SHP77 (cell line): ENCODE results near the gene CLDN4.
A peak's percentile ranks its signal among the peaks of the same experiment; 100 is the strongest.
"Not testable (repeated sequence)": the region's sequence is repeated elsewhere in the genome, so short reads cannot be mapped to it uniquely, and the experiment has no call there.

Experiments used
- DNase-seq, 2 experiments: peaks; one replicate each; lab custom pipeline; 2025; lab: John Stamatoyannopoulos, UW

CLDN4 gene

DNA sequence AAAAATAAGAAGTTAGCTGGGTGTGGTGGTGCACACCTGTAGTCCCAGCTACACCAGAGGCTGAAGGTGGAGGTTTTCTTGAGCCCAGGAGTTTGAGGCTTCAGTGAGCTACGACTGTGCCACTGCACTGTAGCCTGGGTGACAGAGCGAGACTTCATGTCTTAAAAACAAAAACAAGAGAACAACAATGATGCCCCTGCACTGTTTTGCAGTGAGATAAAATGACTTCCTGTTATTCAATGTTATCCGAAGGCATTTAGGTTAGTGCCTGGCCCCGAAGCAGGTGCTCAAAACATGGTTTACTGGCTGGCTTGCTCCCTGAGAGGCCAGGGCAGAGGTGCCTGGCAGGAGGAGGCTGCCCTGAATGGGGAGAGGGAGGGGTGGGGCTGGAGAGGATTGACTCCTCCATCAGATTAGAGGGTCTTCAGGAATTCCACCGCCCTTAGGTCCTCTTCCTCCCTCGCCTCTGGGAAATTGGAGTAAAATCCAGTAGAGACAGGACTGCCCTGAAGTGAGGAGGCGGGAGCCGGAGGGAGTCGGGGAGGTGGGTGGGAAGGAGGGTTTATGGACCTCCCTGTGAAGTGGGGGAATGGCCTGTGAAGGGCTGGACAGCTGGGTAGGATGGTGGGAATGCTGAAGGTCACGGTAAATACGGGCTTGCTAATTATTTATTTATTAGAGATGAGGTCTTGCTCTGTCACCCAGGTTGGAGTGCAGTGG is 6.8 kb upstream of the CLDN4 start:
- no peak for DNase-seq

DNA sequence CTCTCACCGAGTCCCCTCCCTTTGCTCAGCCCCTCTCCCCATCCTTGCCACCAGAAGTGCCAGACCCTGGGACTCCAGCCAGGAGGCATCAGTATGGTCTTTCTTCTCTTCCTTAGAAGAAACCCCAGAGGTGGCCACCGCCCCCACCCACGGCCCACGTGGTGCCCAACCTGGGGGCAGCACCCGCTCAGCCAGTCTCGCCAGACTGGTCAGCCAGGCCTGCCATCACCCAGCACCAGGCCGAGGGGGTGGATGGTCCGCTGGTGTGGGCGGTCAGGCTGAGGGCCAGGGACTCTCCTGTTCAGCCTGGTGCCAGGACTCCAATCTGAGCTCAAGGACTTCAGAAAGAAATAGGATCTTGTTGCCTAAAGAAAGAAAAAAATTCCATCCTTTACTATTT is 5.8 kb upstream of the CLDN4 start:
- no peak for DNase-seq

DNA sequence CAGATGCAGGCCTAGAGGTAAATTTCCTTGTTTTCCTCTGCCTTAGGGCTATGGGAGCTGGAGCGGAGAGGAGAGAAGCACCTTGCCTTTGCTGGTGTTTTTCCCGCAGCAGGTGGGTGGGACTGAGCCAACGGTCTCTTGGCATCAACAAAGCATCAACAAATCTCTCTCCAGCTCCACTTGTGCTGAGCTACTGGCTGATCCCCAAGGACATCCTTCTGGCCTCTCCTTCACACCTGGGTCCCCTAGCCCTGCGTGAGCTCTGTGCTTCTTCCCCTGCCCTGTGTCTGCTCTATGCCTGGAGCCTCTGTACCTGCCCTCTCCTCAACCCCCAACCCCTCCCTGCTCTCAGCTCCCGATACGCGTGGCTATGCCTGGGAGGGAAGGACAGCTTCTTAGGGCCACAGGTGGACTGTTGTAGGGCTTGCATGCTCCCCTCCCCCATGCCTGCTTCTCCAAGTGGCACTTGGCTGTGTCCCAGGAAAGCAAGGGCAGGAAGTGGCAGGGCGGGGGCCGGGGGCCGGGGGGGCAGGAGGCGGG is 3.2 kb upstream of the CLDN4 start:
- DNase-seq = peak; percentile 91 to 92

DNA sequence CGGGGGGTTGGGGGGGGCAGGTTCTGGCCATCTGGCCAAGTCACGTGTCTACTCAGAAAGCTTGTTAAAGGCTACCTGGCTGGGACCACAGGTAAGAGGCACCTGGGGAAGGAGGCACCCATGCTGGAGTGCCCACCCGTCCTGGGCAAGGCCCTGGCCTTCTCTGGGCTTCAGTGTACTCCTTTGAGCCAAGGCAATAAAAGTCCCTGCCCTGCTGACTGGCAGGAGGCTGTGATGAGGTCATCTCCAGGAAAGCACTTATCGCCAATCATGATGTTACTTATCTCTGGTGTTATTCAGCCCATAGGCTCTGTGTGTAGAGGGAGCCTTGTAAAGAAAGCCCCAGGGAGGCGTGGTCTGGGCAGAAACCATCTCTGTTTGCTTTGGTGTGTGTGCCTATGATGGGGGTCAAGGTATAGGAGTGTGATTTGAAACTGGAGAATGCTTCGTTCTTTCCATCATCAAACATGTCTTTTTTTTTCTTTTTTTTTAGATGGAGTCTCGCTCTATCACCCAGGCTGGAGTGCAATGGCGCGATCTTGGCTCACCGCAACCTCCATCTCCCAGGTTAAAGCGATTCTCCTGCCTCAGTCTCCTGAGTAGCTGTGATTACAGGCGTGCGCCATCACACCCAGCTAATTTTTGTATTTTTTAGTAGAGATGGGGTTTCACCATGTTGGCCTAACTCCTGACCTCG is 2.5 kb upstream of the CLDN4 start:
- DNase-seq = peak; percentile 88 to 92

GRCh38 chr7:73828972-73829371 is 1.8 kb upstream of the CLDN4 start:
- DNase-seq = no peak

- no peak for DNase-seq
Observed at GRCh38 chr7:73829505-73829904, 1.3 kb upstream of the CLDN4 start.

GRCh38 chr7:73829921-73830680 is 695 bp upstream of the CLDN4 start:
- DNase-seq = no peak

DNA sequence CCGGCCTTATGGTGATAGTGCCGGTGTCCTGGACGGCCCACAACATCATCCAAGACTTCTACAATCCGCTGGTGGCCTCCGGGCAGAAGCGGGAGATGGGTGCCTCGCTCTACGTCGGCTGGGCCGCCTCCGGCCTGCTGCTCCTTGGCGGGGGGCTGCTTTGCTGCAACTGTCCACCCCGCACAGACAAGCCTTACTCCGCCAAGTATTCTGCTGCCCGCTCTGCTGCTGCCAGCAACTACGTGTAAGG is 713 bp downstream of the CLDN4 start:
- no peak for DNase-seq

DNA sequence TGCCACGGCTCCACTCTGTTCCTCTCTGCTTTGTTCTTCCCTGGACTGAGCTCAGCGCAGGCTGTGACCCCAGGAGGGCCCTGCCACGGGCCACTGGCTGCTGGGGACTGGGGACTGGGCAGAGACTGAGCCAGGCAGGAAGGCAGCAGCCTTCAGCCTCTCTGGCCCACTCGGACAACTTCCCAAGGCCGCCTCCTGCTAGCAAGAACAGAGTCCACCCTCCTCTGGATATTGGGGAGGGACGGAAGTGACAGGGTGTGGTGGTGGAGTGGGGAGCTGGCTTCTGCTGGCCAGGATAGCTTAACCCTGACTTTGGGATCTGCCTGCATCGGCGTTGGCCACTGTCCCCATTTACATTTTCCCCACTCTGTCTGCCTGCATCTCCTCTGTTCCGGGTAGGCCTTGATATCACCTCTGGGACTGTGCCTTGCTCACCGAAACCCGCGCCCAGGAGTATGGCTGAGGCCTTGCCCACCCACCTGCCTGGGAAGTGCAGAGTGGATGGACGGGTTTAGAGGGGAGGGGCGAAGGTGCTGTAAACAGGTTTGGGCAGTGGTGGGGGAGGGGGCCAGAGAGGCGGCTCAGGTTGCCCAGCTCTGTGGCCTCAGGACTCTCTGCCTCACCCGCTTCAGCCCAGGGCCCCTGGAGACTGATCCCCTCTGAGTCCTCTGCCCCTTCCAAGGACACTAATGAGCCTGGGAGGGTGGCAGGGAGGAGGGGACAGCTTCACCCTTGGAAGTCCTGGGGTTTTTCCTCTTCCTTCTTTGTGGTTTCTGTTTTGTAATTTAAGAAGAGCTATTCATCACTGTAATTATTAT is 1.2 kb downstream of the CLDN4 start:
- DNase-seq = peak; percentile 55 to 72

GRCh38 chr7:73832806-73833205 is 2.0 kb downstream of the CLDN4 start:
- DNase-seq = no peak

DNA sequence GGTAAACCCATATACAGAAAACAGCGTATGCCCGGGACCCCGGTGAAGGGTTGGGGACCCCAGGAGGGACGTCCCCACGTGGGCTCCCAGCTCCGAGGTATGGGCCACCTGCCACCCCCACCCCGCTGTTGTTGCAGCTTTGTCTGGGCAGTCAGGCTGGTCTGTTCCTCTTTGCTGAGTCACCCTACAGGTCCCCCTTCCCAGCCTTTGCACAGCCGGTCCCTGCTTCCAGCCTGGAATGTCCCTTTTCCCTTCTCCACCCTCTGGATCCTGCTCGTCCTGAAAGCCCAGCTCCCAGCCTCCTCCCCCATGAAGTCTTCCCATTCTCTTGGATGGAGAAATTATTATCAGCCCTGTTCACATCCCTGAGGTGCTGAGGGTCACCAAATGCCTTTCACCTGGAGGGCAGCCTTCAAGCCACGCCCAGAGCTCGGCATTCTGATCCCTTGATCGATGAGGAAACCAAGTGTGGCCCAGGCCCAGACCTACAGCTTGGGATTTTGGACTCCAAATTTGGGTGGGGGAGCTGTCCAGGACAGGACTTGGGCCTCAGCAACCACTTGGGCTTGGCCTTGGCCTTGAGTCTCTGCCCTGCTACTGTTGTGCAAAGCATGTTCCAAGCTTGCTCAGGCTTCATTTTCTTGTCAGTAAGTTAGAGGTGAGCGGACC is 2.6 kb downstream of the CLDN4 start:
- DNase-seq = peak; percentile 57 to 59

DNA sequence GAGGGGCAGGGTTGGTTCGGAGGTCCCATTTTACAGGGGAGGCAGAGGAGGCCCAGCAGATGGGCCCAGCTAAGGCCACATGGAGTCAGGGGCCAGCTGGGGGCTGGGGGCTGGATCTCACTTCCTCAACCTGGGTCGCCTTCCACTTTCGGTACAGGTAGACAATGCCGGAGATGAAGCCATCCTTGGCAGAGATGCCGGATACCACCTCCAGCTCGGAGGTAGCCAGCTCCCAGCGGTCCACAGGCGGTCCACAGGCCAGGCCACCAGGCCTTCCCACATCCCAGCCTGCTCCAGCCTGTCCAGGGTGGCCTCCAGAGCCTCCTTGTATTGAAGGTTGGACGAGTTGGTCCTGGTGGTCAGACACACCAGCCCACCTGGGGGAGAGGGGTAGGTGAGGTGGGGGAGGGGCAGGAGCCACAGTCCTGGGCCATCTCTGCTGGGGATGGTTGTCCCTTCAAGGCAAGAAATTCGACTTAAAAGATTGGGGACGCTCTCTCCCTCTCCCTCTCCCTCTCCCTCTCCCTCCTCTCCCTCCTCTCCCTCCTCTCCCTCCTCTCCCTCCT is 3.9 kb downstream of the CLDN4 start:
- no peak for DNase-seq

- not testable (repeated sequence) for DNase-seq
Observed at GRCh38 chr7:73837167-73837566, 6.4 kb downstream of the CLDN4 start.

DNA sequence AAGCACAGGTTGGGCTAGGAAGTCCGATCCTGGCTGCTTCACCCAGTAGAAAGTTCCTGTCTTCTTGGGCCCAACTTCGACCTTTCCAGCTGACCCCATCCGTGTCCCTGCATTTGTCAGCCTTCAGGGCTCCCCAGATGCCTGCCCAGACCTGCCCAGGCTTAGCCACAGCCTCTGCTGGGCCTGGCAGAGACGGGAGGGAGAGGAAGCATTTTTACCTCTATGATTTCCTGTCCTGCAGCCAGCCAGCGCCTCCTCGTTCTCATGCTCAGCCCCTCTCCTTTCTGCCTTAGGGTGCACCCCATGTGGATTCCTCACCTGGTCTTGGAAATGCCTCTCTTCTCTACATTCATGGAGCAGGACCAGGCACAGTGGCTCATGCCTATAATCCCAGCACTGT is 7.8 kb downstream of the CLDN4 start:
- no peak for DNase-seq

GRCh38 chr7:73839290-73839689 is 8.5 kb downstream of the CLDN4 start:
- DNase-seq = no peak

DNA sequence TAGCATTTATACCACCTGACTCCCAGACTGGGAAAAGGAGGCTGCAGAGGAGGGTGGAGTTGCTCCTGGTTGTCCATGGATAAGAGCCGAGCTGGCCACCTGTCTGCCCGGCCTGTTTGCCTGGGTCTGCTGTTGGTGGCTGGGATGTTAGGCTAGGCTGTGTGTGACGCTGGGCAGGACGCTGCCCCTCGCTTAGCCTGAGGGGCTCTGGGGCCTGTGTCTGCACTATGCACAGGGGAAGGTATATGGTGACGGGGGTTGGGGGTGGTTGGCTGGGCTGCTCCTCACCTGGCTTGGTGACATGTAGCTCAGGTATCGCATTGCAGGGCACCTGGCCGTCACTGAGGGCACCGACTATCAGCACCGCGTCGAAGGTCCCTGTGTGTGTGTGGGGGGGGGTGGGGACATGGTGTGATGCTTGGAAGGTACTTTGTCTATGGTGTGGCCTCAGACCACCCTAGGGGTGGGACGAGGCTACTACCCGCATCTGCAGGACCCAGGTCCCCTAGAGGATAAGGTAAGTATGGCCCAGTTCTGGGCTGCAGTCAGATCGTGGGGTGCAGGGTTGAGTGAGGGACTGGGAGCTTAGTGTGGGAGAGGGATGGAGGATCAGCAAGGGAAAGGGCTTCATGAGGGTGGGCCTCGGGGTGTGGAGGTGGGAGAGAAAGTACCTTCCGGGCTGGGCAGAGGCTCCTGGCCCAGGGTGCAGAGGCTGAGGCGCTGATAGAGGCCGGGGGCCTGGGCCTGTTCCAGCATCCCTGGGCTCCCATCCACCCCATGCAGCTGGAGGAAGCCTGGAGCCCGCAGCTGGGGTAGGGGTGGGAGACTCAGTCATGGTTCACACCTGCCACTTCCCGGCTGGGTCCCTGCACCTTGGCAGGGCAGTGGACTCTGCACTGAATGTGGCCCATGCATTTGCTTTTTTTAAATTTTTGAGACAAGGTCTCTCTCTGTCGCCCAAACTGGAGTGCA is 9.2 kb downstream of the CLDN4 start:
- DNase-seq = no peak

GRCh38 chr7:73840715-73841379 is 10.1 kb downstream of the CLDN4 start:
- DNase-seq = no peak

- DNase-seq = no peak
Observed at GRCh38 chr7:73841689-73842066, 10.9 kb downstream of the CLDN4 start.
